Measurements from ENCODE around the gene CYP2J2. TPM values are rescaled to one million over a fixed set of nuclear protein-coding genes. Genes with fewer than 3 reads are reported as not detected.
A peak's percentile ranks its signal among the peaks of the same experiment; 100 is the strongest.
"Not testable (repeated sequence)": the region's sequence is repeated elsewhere in the genome, so short reads cannot be mapped to it uniquely, and the experiment has no call there.

The CYP2J2 gene
- total RNA-seq, 1 experiment from 2014 or later, result 1.7 TPM

DNA sequence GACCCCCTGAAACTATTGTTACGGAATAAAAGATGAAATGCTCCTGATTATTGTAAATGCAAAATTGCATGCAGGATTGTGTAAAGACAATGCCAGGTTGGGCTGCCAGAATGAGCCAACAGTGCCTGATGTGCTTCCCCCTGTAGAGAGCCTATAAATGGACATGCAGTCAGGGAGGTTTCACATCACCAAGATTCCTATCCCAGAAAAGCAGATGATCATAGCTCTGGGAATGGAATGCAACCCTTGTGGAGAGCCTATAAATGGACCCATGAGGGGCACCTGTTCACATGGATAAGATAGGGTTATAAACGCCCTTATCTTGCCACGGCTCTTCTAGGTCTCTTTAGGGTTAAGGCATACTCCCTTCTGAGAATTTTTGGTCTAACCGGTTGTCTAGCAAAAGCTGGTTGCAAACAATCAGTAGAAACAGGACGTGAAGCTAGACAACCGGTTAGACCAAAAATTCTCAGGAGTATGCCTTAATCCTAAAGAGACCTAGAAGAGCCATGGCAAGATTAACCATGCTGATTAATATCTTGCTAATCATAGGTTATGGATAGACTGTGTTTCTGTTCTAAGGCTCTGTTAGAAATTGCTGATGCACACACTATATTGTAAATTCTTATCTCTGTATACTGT lies 5.2 kb downstream of the CYP2J2 start:
- DNase-seq (ENCODE audit: low read depth), result not testable (repeated sequence)

DNA sequence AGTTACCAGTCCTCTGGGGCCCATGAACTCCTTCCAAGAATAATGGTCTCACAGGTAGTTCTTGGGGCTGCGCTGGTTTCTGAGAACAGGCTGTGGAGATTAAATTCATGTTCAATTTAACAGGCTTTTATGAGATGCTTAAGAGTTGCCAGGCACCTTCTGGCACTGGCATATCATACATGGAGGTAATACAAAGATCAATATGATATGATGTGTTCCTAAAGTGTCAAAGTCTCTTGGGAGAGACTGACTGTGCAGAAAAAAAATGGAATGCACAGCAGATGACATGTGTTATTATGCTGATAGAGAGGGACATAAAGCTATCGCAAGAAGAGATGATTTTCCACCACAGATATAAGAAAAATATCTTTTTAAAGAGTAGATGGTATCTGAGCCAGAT lies 6.8 kb downstream of the CYP2J2 start:
- no peak for DNase-seq (ENCODE audit: low read depth)

GRCh38 chr1:59917785-59918180 lies 8.8 kb downstream of the CYP2J2 start:
- DNase-seq (ENCODE audit: low read depth), result no peak

DNA sequence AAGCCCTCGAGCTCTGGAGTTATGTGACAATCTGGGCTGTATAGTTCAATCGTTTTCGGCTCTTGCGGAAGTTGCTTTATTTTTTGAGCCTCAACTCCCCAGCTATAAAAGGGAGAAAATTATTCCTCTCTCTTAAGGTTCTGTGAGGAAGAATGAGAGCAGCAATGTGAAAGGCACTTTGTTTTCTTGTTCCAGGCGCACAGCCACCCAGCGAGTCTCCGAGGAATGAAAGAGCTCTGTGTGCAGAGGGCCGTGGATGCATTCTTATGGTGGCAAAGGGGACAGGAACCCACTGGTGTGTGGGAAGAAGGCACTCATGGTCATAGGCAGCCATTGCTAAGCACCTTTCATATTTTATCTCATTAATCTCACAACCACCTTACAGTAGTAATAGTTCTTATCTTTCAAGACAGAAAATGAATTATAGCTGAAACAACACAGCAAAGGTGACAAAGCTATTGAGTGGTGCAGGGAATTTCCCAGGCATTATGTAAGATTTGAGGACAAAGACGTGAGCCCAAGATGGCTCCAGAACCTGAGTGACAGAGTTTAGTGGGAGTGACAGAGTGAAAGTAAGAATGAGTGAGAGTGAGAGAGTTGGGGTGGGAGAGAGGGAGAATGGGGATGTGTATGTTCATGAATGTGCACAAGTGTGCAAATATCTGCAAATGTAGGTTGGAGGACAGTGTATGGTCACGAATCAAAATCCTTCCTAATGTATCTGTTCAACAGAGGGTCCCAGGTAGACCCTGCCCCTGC lies 9.4 kb downstream of the CYP2J2 start:
- no peak for DNase-seq (ENCODE audit: low read depth)

DNA sequence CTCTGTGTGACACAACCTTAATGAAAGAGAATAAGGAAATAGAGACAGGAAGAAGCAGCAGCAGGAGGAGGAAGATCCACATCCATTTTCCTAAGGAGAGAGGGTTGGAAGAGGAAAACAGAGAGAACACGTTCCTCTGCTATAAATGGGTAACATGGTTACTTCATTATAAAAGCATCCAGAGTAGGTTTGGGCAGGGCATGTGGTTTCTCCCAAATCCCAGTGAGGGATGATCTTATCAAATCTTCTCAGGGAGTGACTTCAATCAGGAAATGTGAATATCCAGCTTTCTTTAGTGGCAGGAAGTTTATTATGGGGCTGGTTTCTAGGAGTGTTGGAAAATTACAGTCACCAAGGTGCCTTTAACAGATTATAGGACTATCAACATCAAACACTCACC lies 11.1 kb downstream of the CYP2J2 start:
- DNase-seq (ENCODE audit: low read depth), result peak; percentile 5

- not testable (repeated sequence) for DNase-seq (ENCODE audit: low read depth)
Measured at GRCh38 chr1:59914791-59915286, 11.7 kb downstream of the CYP2J2 start.

DNA sequence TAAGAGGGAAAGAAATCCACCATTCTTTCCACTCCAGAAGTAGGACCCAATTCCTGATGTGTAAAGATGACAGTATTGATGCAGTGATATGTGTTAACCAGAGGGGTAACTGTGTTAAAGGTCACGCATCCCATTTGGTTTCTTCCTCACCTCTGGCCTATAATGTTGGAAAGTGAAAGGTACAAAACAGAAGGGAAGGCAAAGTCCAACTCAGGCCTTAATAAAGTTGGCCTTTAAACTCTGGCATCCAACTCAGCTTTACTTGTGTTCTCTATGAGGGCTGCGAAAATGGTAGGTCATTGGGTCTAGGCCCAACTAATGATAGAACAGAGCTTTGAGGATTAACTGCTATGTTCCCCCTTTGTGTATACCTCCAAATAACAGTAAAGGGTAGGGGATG lies 17.9 kb downstream of the CYP2J2 start:
- DNase-seq (ENCODE audit: low read depth), result no peak

- no peak for DNase-seq (ENCODE audit: low read depth)
Measured at GRCh38 chr1:59908084-59908483, 18.5 kb downstream of the CYP2J2 start.

DNA sequence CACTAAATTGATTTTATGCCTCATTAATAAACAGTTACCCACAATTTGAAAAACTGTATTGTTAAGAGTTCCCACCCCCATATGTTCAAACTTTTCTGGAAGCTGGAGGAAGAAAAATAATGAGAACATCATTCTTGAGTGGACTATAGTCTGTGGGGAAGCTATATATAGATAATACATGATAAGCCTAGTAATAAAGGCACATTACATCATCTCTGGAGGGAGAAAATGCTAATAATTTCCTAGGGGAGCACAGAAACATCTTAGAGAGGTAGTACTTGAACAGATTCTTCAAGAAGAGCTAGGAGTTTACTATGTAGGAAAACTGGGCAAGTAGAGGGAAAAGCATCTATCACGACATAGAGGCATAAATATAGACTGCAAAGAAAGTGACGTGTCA lies 19.6 kb downstream of the CYP2J2 start:
- no peak for DNase-seq (ENCODE audit: low read depth)

GRCh38 chr1:59903141-59903754 lies 23.3 kb downstream of the CYP2J2 start:
- peak; percentile 36 for DNase-seq (ENCODE audit: low read depth)

DNA sequence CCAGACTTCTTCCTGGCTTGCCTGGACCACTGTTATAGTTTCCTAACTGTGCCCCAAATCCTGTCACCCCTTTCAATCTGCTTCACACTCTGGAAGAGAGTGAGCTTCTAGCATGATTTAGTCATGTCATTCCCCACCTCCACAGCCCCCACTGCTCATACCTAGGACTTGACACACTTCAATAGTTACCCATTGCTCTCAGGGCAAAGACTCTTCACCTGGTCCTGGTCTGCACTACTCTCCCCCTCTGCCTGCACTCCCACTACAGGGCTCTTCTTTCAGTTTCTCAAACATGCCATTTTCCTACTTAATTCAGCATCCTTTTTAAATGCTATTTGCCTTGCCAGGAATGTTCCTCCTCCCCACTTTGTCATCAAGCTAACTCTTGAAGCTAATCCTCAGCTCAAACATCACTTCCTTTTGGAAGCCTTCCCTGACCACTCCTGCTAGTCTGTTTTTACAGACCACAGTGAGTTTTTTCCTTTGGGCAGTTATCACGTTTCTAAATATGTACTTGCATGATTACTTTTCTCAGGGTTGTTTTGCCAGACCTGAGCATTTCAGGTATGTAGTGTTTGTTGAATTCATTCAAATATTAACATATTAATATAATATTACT lies 24.7 kb downstream of the CYP2J2 start:
- DNase-seq (ENCODE audit: low read depth), result no peak

GRCh38 chr1:59900640-59901039 lies 25.9 kb downstream of the CYP2J2 start:
- DNase-seq (ENCODE audit: low read depth), result peak; percentile 3

- DNase-seq (ENCODE audit: low read depth), result no peak
Measured at GRCh38 chr1:59898927-59899326, 27.6 kb downstream of the CYP2J2 start.

GRCh38 chr1:59897165-59897564 lies 29.4 kb downstream of the CYP2J2 start:
- no peak for DNase-seq (ENCODE audit: low read depth)

- DNase-seq (ENCODE audit: low read depth), result no peak
Measured at GRCh38 chr1:59892841-59893811, 33.4 kb downstream of the CYP2J2 start.

DNA sequence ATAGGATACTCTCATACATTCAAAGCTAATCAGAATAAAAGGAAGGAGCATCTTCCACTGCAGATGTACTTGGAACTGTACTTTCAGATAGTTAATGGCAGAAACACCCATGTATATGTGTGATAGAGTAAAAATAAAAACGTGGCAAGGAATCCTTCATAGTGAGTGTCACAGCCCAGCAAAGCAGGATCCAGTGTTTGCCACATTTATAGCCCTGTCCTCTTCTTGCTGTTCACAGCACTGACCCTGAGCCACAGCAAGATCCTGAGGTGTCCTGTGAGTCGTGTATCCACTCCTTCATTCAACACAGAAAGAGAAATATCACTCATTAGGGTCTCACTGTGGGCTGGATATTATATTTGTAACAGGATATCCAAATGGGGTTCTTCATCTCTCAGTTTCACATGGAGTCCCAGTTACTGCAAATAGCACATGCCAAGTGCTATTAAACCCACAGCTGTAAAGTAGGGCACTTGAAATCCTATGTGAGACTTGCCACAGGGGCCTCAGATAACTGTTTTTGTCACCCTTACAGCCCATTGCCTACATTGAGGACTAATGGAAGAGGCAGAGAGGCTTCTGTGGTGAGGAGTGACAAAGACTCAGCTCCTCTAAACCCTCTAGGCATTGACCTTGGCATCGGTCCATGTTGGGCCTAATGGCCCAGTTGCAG lies 41.3 kb downstream of the CYP2J2 start:
- no peak for DNase-seq (ENCODE audit: low read depth)

- no peak for DNase-seq (ENCODE audit: low read depth)
Measured at GRCh38 chr1:59880735-59881134, 45.8 kb downstream of the CYP2J2 start.

GRCh38 chr1:59879996-59880505 lies 46.5 kb downstream of the CYP2J2 start:
- no peak for DNase-seq (ENCODE audit: low read depth)

DNA sequence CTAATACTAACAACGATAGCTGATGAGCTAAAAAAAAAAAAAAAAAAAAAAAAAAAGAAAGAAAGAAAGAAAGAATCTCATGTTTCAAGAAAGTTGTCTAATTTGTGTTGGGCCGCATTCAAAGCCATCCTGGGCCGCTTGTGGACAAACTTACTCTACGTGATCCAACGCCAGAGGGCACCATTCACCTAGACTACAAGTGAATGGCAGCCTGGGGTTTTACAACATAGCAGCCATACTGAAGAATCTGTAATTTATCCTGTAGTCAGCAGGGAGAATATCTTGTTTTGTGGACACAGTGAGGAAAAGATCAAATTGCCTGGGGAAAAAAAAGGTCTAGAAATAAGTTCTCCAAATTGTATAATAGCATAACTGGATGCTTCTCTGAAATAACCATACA lies 47.0 kb downstream of the CYP2J2 start:
- DNase-seq (ENCODE audit: low read depth), result peak; percentile 60

- no peak for DNase-seq (ENCODE audit: low read depth)
Measured at GRCh38 chr1:59878370-59878769, 48.2 kb downstream of the CYP2J2 start.

Measured in M059J (cell line).